MM.1S (cell line): ENCODE measurements around the gene ZNF503.

Source experiments
- DNase-seq: peaks from one replicate; pipeline ENCODE4 v3.0.0-alpha.2; 2015
- H2AFZ ChIP-seq: fragments of 300-600 bp; sonication (generic); 2 replicates; pipeline ENCODE4 v1.6.0; 2016; ENCODE audit warnings: antibody characterized with exemption, low read length
- H3F3A ChIP-seq: fragments of 300-600 bp; sonication (generic); 2 replicates; pipeline ENCODE4 v1.6.1; 2016; ENCODE audit warnings: mild to moderate bottlenecking, antibody characterized with exemption, low read length, moderate library complexity, mixed read lengths; ENCODE audit not compliant: insufficient read depth
- H3K27ac ChIP-seq: fragments of 300-600 bp; sonication (generic); 2 replicates; pipeline ENCODE4 v1.5.1; 2016; ENCODE audit warnings: mild to moderate bottlenecking, low read length
- H3K27me3 ChIP-seq: fragments of 300-600 bp; sonication (generic); replicated peaks from 2 replicates; pipeline ENCODE4 v1.6.0; 2016; ENCODE audit warnings: low read length; ENCODE audit not compliant: insufficient read depth
- H3K36me3 ChIP-seq: fragments of 300-600 bp; sonication (generic); replicated peaks from 2 replicates; pipeline ENCODE4 v1.6.1; 2016; ENCODE audit warnings: mild to moderate bottlenecking, low read length, mixed read lengths; ENCODE audit not compliant: insufficient read depth
- H3K4me1 ChIP-seq: fragments of 300-600 bp; sonication (generic); 2 replicates; pipeline ENCODE4 v1.6.1; 2016; ENCODE audit warnings: low read length, mixed read lengths
- H3K4me2 ChIP-seq: fragments of 300-600 bp; sonication (generic); 2 replicates; pipeline ENCODE4 v1.6.0; 2016; ENCODE audit warnings: low read depth, low read length
- H3K4me3 ChIP-seq: fragments of 300-600 bp; sonication (generic); 2 replicates; pipeline ENCODE4 v1.5.1; 2016; ENCODE audit warnings: low read length, mixed read lengths
- H3K79me2 ChIP-seq: fragments of 300-600 bp; sonication (generic); 2 replicates; pipeline ENCODE4 v1.6.1; 2016; ENCODE audit warnings: mixed run types, low read length, mixed read lengths
- H3K9ac ChIP-seq: fragments of 300-600 bp; sonication (generic); 2 replicates; pipeline ENCODE4 v1.6.1; 2016; ENCODE audit warnings: low read length, mixed read lengths
- H3K9me2 ChIP-seq: fragments of 300-600 bp; sonication (generic); replicated peaks from 2 replicates; pipeline ENCODE4 v1.6.1; 2016; ENCODE audit warnings: mild to moderate bottlenecking, low read length, mixed read lengths; ENCODE audit not compliant: insufficient read depth
- H3K9me3 ChIP-seq: fragments of 300-600 bp; sonication (generic); replicated peaks from 2 replicates; pipeline ENCODE4 v1.6.1; 2016; ENCODE audit warnings: mild to moderate bottlenecking, low read length, mixed read lengths; ENCODE audit not compliant: insufficient read depth
- H4K20me1 ChIP-seq: fragments of 300-600 bp; sonication (generic); 2 replicates; pipeline ENCODE4 v1.6.1; 2016; ENCODE audit warnings: mild to moderate bottlenecking, low read length, moderate library complexity, mixed read lengths; ENCODE audit not compliant: insufficient read depth
- EZH2 ChIP-seq: fragments of 300-600 bp; sonication (generic); optimal IDR thresholded peaks from 2 replicates; pipeline ENCODE3; 2017; ENCODE audit warnings: low read depth, mild to moderate bottlenecking, antibody characterized with exemption, low read length, mixed read lengths
- EZH2phosphoT487 ChIP-seq: fragments of 300-600 bp; sonication (generic); IDR thresholded peaks from 2 replicates; pipeline ENCODE4 v1.6.1; 2018; ENCODE audit warnings: antibody characterized with exemption, low read length
- TF ChIP-seq, protein P1 (sequence below): fragments of 300-600 bp; sonication (generic); IDR thresholded peaks from 2 replicates; pipeline ENCODE4 v1.5.1; 2016; ENCODE audit warnings: antibody characterized with exemption, low read length, mixed read lengths

The ZNF503 gene

DNA sequence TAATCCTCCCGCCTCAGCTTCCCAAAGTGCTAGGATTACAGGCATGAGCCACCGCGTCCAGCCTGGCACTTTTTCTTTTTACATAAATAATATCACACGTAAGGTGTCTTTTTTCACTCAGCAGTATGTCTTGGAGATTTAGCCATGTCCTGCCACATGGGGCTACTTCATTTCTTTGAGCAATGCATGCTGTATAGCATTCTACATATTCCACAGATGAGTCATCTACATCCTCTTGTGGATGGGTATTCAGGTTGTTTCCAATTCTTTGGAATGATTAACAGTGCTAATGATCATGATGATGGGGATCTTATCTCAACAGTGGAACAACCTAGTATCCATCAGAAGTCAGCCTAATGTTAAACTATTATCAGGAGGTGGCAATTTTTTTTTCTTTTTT lies 50.8 kb downstream of the ZNF503 start:
- no peak overlapping the region for H3K27ac ChIP-seq
- H3K9ac ChIP-seq = no peak overlapping the region
- no peaks in the 10 kb centered on the region for H3K4me1 ChIP-seq
- TF ChIP-seq, protein P1, sequence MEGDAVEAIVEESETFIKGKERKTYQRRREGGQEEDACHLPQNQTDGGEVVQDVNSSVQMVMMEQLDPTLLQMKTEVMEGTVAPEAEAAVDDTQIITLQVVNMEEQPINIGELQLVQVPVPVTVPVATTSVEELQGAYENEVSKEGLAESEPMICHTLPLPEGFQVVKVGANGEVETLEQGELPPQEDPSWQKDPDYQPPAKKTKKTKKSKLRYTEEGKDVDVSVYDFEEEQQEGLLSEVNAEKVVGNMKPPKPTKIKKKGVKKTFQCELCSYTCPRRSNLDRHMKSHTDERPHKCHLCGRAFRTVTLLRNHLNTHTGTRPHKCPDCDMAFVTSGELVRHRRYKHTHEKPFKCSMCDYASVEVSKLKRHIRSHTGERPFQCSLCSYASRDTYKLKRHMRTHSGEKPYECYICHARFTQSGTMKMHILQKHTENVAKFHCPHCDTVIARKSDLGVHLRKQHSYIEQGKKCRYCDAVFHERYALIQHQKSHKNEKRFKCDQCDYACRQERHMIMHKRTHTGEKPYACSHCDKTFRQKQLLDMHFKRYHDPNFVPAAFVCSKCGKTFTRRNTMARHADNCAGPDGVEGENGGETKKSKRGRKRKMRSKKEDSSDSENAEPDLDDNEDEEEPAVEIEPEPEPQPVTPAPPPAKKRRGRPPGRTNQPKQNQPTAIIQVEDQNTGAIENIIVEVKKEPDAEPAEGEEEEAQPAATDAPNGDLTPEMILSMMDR = no peak
- TF ChIP-seq EZH2phosphoT487 (no peak), EZH2 (no peak)
- H2AFZ ChIP-seq = no peak overlapping the region
- H3K36me3 ChIP-seq = no peaks in the 10 kb centered on the region
- DNase-seq = no peak
- no peaks in the 10 kb centered on the region for H3K9me2 ChIP-seq
- H4K20me1 ChIP-seq = no peaks in the 10 kb centered on the region
- H3F3A ChIP-seq = no peaks in the 10 kb centered on the region
- H3K4me2 ChIP-seq = no peak overlapping the region
- no peak overlapping the region for H3K4me3 ChIP-seq
- no peaks in the 10 kb centered on the region for H3K27me3 ChIP-seq
- H3K79me2 ChIP-seq = no peaks in the 10 kb centered on the region
- no peaks in the 10 kb centered on the region for H3K9me3 ChIP-seq
